OCI-LY1 (cell line): ENCODE measurements around the gene SLC25A44.
"Not testable (repeated sequence)": the region's sequence is repeated elsewhere in the genome, so short reads cannot be mapped to it uniquely, and the experiment has no call there.

Source experiments
- H2AFZ ChIP-seq: fragments of 200-600 bp; sonication (generic), shearing (Covaris generic); 2 replicates; pipeline ENCODE4 v1.6.0; 2014; ENCODE audit warnings: antibody characterized with exemption, mild to moderate bottlenecking, low read length
- H3F3A ChIP-seq: fragments of 200-600 bp; sonication (generic), shearing (Covaris generic); 2 replicates; pipeline ENCODE4 v1.6.0; 2014; ENCODE audit warnings: mild to moderate bottlenecking, antibody characterized with exemption, low read length, moderate library complexity; ENCODE audit not compliant: insufficient read depth
- H3K27ac ChIP-seq: fragments of 200-600 bp; sonication (generic); 2 replicates; pipeline ENCODE4 v1.5.1; 2014; ENCODE audit warnings: low read length, mixed run types, mild to moderate bottlenecking, low read depth; ENCODE audit not compliant: poor library complexity, severe bottlenecking
- H3K27me3 ChIP-seq: fragments of 200-600 bp; sonication (generic); 2 replicates; pipeline ENCODE4 v1.6.0; 2014; ENCODE audit warnings: antibody characterized with exemption, mild to moderate bottlenecking, low read length, moderate library complexity; ENCODE audit not compliant: insufficient read depth
- H3K36me3 ChIP-seq: fragments of 200-600 bp; sonication (generic); 2 replicates; pipeline ENCODE4 v1.6.1; 2014; ENCODE audit warnings: mild to moderate bottlenecking, antibody characterized with exemption, low read length, moderate library complexity, mixed read lengths; ENCODE audit not compliant: insufficient read depth
- H3K4me1 ChIP-seq: fragments of 200-600 bp; sonication (generic); 2 replicates; pipeline ENCODE4 v1.5.1; 2014; ENCODE audit warnings: mild to moderate bottlenecking, low read length, moderate library complexity; ENCODE audit not compliant: insufficient read depth, severe bottlenecking
- H3K4me2 ChIP-seq: fragments of 200-600 bp; sonication (generic), shearing (Covaris generic); 2 replicates; pipeline ENCODE4 v1.6.1; 2014; ENCODE audit warnings: low read length
- H3K4me3 ChIP-seq: fragments of 200-600 bp; sonication (generic); 2 replicates; pipeline ENCODE4 v1.5.1; 2014; ENCODE audit warnings: low read length, low read depth, mild to moderate bottlenecking, mixed read lengths; ENCODE audit not compliant: poor library complexity, severe bottlenecking
- H3K79me2 ChIP-seq: fragments of 200-600 bp; shearing (Covaris generic); 2 replicates; pipeline ENCODE4 v1.6.1; 2016; ENCODE audit warnings: mixed run types, low read length, mixed read lengths; ENCODE audit not compliant: insufficient read depth
- H3K9ac ChIP-seq: fragments of 200-600 bp; sonication (generic), shearing (Covaris generic); 2 replicates; pipeline ENCODE4 v1.6.1; 2014; ENCODE audit warnings: mild to moderate bottlenecking, low read length, mixed read lengths
- H3K9me2 ChIP-seq: fragments of 200-600 bp; sonication (generic), shearing (Covaris generic); 2 replicates; pipeline ENCODE4 v1.6.1; 2014; ENCODE audit warnings: low read depth, mild to moderate bottlenecking, low read length, mixed read lengths
- H3K9me3 ChIP-seq: fragments of 200-600 bp; shearing (Covaris generic); 2 replicates; pipeline ENCODE4 v1.6.1; 2014; ENCODE audit warnings: low read length, mixed read lengths
- H4K20me1 ChIP-seq: fragments of 200-600 bp; sonication (generic), shearing (Covaris generic); 2 replicates; pipeline ENCODE4 v1.6.0; 2016; ENCODE audit warnings: mild to moderate bottlenecking, low read length; ENCODE audit not compliant: insufficient read depth
- CTCF ChIP-seq: fragments of 200-600 bp; sonication (generic), shearing (Covaris generic); IDR thresholded peaks from 2 replicates; pipeline ENCODE4 v1.5.1; 2017; ENCODE audit warnings: mild to moderate bottlenecking, antibody characterized with exemption, low read length, moderate library complexity, mixed read lengths
- EZH2 ChIP-seq: fragments of 200-600 bp; sonication (generic), shearing (Covaris generic); IDR thresholded peaks from 2 replicates; pipeline ENCODE4 v1.8.0; 2017; ENCODE audit warnings: borderline replicate concordance, mixed run types, mild to moderate bottlenecking, antibody characterized with exemption, low read length, moderate library complexity, mixed read lengths

SLC25A44 gene

DNA sequence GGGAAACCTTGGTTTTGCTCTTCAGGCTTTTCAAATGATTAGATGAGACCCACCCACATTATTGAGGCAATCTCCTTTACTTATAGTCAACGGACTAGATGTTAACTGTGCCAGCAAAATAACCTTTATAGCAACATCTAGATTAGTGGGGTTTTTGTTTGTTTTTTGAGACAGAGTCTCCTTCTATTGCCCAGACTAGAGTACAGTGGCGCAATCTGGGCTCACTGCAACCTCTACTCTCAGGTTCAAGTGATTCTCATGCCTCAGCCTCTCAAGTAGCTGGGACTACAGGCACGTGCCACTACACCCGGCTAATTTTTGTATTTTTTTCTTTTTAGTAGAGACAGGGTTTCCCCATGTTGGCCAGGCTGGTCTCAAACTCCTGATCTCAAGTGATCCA is 3.6 kb upstream of the SLC25A44 start:
- not testable (repeated sequence) for H3K27ac ChIP-seq, H3K36me3 ChIP-seq, H3K9me2 ChIP-seq, H3K4me3 ChIP-seq, H3K9me3 ChIP-seq, H4K20me1 ChIP-seq, H3F3A ChIP-seq, H3K9ac ChIP-seq, H2AFZ ChIP-seq, H3K27me3 ChIP-seq, H3K4me2 ChIP-seq
- H3K4me1 ChIP-seq, result peaks cover 23% of the 10 kb centered on the region
- peaks cover 12% of the 10 kb centered on the region for H3K79me2 ChIP-seq

- Histone ChIP-seq H3K9me2 (no peaks in the 10 kb centered on the region), H3K36me3 (peaks cover 17% of the 10 kb centered on the region; the same call in 1 of the 2 replicates), H3K9me3 (peaks cover 4% of the 10 kb centered on the region; the same call in 1 of the 2 replicates), H2AFZ (no peak overlapping the region), H3K4me2 (no peak overlapping the region), H3K4me3 (no peak overlapping the region), H3K4me1 (peaks cover 34% of the 10 kb centered on the region), H3K27ac (no peak overlapping the region), H4K20me1 (no peaks in the 10 kb centered on the region), H3K79me2 (peaks cover 24% of the 10 kb centered on the region), H3K27me3 (no peaks in the 10 kb centered on the region), H3F3A (no peaks in the 10 kb centered on the region), H3K9ac (no peak overlapping the region)
- TF ChIP-seq EZH2 (no peak), CTCF (no peak)
Observed at GRCh38 chr1:156191292-156191964, 2.5 kb upstream of the SLC25A44 start.

GRCh38 chr1:156193208-156193487 is 756 bp upstream of the SLC25A44 start:
- Histone ChIP-seq H3K4me3 (peak overlapping the region; percentile 92), H3K4me2 (peak overlapping the region; percentile 68), H3K4me1 (peaks cover 36% of the 10 kb centered on the region), H3K27me3 (no peaks in the 10 kb centered on the region), H2AFZ (no peak overlapping the region), H3K9me2 (no peaks in the 10 kb centered on the region), H3K79me2 (peaks cover 30% of the 10 kb centered on the region), H4K20me1 (no peaks in the 10 kb centered on the region), H3K27ac (peak overlapping the region; percentile 53), H3K9me3 (peaks cover 4% of the 10 kb centered on the region; the same call in 1 of the 2 replicates), H3K9ac (peak overlapping the region; percentile 72), H3K36me3 (peaks cover 23% of the 10 kb centered on the region; the same call in 1 of the 2 replicates), H3F3A (no peaks in the 10 kb centered on the region)
- TF ChIP-seq EZH2 (no peak), CTCF (no peak)

GRCh38 chr1:156194300-156194652 is 372 bp downstream of the SLC25A44 start:
- Histone ChIP-seq H3K36me3 (peaks cover 27% of the 10 kb centered on the region; the same call in 1 of the 2 replicates), H3K9me3 (peaks cover 4% of the 10 kb centered on the region; the same call in 1 of the 2 replicates), H3K4me1 (peaks cover 36% of the 10 kb centered on the region), H3K9me2 (no peaks in the 10 kb centered on the region), H2AFZ (no peak overlapping the region), H3K27ac (no peak overlapping the region), H3K79me2 (peaks cover 30% of the 10 kb centered on the region), H3F3A (no peaks in the 10 kb centered on the region), H3K9ac (peak overlapping the region; percentile 87), H3K4me2 (peak overlapping the region; percentile 93), H3K4me3 (peak overlapping the region; percentile 92), H3K27me3 (no peaks in the 10 kb centered on the region), H4K20me1 (no peaks in the 10 kb centered on the region)
- no peak for TF ChIP-seq CTCF
- no peak for TF ChIP-seq EZH2
